IMR-90 (cell line): ENCODE data around the gene OSBPL3. TPM values are rescaled to one million over a fixed set of nuclear protein-coding genes. Genes with fewer than 3 reads are reported as not detected.

Experiments used
- ATAC-seq: fragments of 200-7000 bp; cut with Tn5 transposase; 2 replicates; pipeline ENCODE4 v1.9.1; 2020; ENCODE audit warnings: low read depth, mild to moderate bottlenecking, moderate library complexity
- BruUV-seq: library from RNA; stranded (reverse); fragments of 400-500 nt; replicated peaks from 2 replicates; lab custom pipeline; 2021; lab: Mats Ljungman, UMichigan
- CTCF ChIA-PET: fragments of 300-600 bp; formaldehyde crosslinking; extraction: SDS; loops from one replicate; lab custom pipeline; 2021; ENCODE audit warnings: antibody characterized with exemption; lab: Yijun Ruan, JAX
- POLR2A ChIA-PET: fragments of 300-600 bp; sonication (Branson Sonifier 250); formaldehyde crosslinking; loops from one replicate; lab custom pipeline; 2022; ENCODE audit warnings: antibody characterized with exemption; ENCODE audit not compliant: unreplicated experiment; lab: Charles Lee
- DNase-seq: peaks from one replicate; pipeline ENCODE4 v3.0.0; 2013
- H2AFZ ChIP-seq: replicated peaks from 2 replicates; pipeline ENCODE3; 2013; ENCODE audit warnings: low read length, mild to moderate bottlenecking; ENCODE audit not compliant: poor library complexity
- H2AK5ac ChIP-seq: 2 replicates; pipeline ENCODE4 v1.6.1; 2013; ENCODE audit warnings: low read depth, low read length, inconsistent platforms
- H2AK9ac ChIP-seq: replicated peaks from 2 replicates; pipeline ENCODE3; 2013; ENCODE audit warnings: mild to moderate bottlenecking, low read depth, low read length, moderate library complexity; ENCODE audit not compliant: poor library complexity
- H2BK120ac ChIP-seq: 2 replicates; pipeline ENCODE4 v1.6.1; 2013; ENCODE audit warnings: low read depth, low read length, inconsistent platforms
- H2BK15ac ChIP-seq: 3 replicates; pipeline ENCODE4 v1.6.1; 2013; ENCODE audit warnings: low read depth, low read length, inconsistent platforms
- H2BK20ac ChIP-seq: 2 replicates; pipeline ENCODE4 v1.6.1; 2013; ENCODE audit warnings: low read depth, mild to moderate bottlenecking, inconsistent platforms, low read length, moderate library complexity
- H2BK5ac ChIP-seq: 2 replicates; pipeline ENCODE4 v1.6.1; 2013; ENCODE audit warnings: mild to moderate bottlenecking, low read depth, low read length, inconsistent platforms; ENCODE audit not compliant: poor library complexity, severe bottlenecking
- H3K14ac ChIP-seq: replicated peaks from 2 replicates; pipeline ENCODE4 v1.6.1; 2013; ENCODE audit warnings: low read depth, low read length, inconsistent platforms
- H3K18ac ChIP-seq: 2 replicates; pipeline ENCODE4 v1.6.1; 2013; ENCODE audit warnings: low read depth, low read length, control low read depth
- H3K23ac ChIP-seq: 2 replicates; pipeline ENCODE4 v1.6.1; 2013; ENCODE audit warnings: low read depth, low read length, inconsistent platforms
- H3K27ac ChIP-seq: 2 replicates; pipeline ENCODE4 v1.5.1; 2013; ENCODE audit warnings: mild to moderate bottlenecking, control low read depth, low read length; ENCODE audit not compliant: insufficient read depth
- H3K27me3 ChIP-seq: 2 replicates; pipeline ENCODE4 v1.6.1; 2013; ENCODE audit warnings: low read length; ENCODE audit not compliant: control insufficient read depth, insufficient read depth
- H3K36me3 ChIP-seq: 2 replicates; pipeline ENCODE4 v1.6.1; 2013; ENCODE audit warnings: low read length, mixed read lengths; ENCODE audit not compliant: control insufficient read depth, insufficient read depth
- H3K4ac ChIP-seq: 2 replicates; pipeline ENCODE4 v1.6.1; 2013; ENCODE audit warnings: low read depth, low read length, inconsistent platforms
- H3K4me1 ChIP-seq: 2 replicates; pipeline ENCODE4 v1.6.1; 2013; ENCODE audit warnings: low read length, mixed read lengths; ENCODE audit not compliant: control insufficient read depth, insufficient read depth
- H3K4me2 ChIP-seq: 2 replicates; pipeline ENCODE4 v1.6.1; 2013; ENCODE audit warnings: low read depth, mild to moderate bottlenecking, control low read depth, low read length, moderate library complexity
- H3K4me3 ChIP-seq: 2 replicates; pipeline ENCODE4 v1.5.1; 2013; ENCODE audit warnings: low read depth, mild to moderate bottlenecking, control low read depth, low read length, moderate library complexity; ENCODE audit not compliant: insufficient read depth
- H3K56ac ChIP-seq: 2 replicates; pipeline ENCODE4 v1.6.1; 2013; ENCODE audit warnings: low read length, inconsistent platforms; ENCODE audit not compliant: insufficient read depth; ENCODE audit errors: extremely low read depth
- H3K79me1 ChIP-seq, 2 experiments: 2 replicates each; pipeline ENCODE4 v1.6.1; 2013; ENCODE audit warnings: low read length in 2 of 2, inconsistent platforms in 1 of 2, low read depth in 1 of 2
- H3K9ac ChIP-seq: 2 replicates; pipeline ENCODE4 v1.6.1; 2013; ENCODE audit warnings: low read depth, low read length, control low read depth
- H3K9me1 ChIP-seq: 2 replicates; pipeline ENCODE4 v1.6.1; 2013; ENCODE audit warnings: low read length, inconsistent platforms; ENCODE audit not compliant: insufficient read depth
- H3K9me3 ChIP-seq: 2 replicates; pipeline ENCODE4 v1.6.1; 2013; ENCODE audit warnings: low read length; ENCODE audit not compliant: control insufficient read depth, insufficient read depth
- H4K20me1 ChIP-seq: 2 replicates; pipeline ENCODE4 v1.6.1; 2013; ENCODE audit warnings: low read length, inconsistent platforms; ENCODE audit not compliant: insufficient read depth
- H4K5ac ChIP-seq: 2 replicates; pipeline ENCODE4 v1.6.1; 2013; ENCODE audit warnings: mild to moderate bottlenecking, low read depth, low read length, control low read depth
- H4K8ac ChIP-seq, 2 experiments: 2 replicates each; pipeline ENCODE4 v1.6.1; 2013; ENCODE audit warnings: low read depth in 2 of 2, low read length in 2 of 2, control low read depth in 1 of 2, inconsistent platforms in 1 of 2
- H4K91ac ChIP-seq: 2 replicates; pipeline ENCODE4 v1.6.1; 2013; ENCODE audit warnings: low read depth, low read length, inconsistent platforms; ENCODE audit not compliant: insufficient read depth
- MAZ ChIP-seq: IDR thresholded peaks from 2 replicates; pipeline ENCODE4 v1.6.1; 2012; ENCODE audit warnings: low read depth, mild to moderate bottlenecking, low read length, improper control_type of control experiment, moderate library complexity, borderline replicate concordance
- RFX5 ChIP-seq: IDR thresholded peaks from 2 replicates; pipeline ENCODE4 v1.8.0; 2012; ENCODE audit warnings: low read depth, mild to moderate bottlenecking, low read length, moderate library complexity
- WGBS, 2 experiments: methylation state at CpG; one replicate each; pipeline versions ENCODE4 v1.1.5 to v1.1.7; 2013; ENCODE audit warnings: missing lambda C conversion rate in 2 of 2; ENCODE audit not compliant: insufficient read length in 1 of 2; ENCODE audit errors: extremely low coverage in 2 of 2; 5-methylcytosine and 5-hydroxymethylcytosine counted together
- dilution Hi-C: fragments of 300-500 bp; cut with HindIII; formaldehyde crosslinking; loops from one replicate; pipeline ENCODE4 v1.14.3; 2018; ENCODE audit warnings: low sequenced_read_pairs; ENCODE audit not compliant: unreplicated experiment
- in situ Hi-C: fragments of 300-500 bp; cut with MboI; formaldehyde crosslinking; loops from 3 replicates; pipeline ENCODE4 v1.14.3; 2019; ENCODE audit warnings: low sequenced_read_pairs, inconsistent platforms, mixed read lengths
- intact Hi-C: fragments of 100-400 bp; cut with micrococcal nuclease; formaldehyde crosslinking; loops from 2 replicates; pipeline ENCODE4 v1.10.0; 2022
- polyA plus RNA-seq, 3 experiments: library from polyadenylated mRNA; depleted of rRNA; stranded (reverse); fragments of >200 nt; gene quantifications; 2 replicates each; pipeline ENCODE4 v1.2.3, GENCODE V29; 2012; ENCODE audit warnings: low replicate concordance in 1 of 3
- total RNA-seq: library from RNA; depleted of rRNA; stranded (reverse); fragments of >200 nt; gene quantifications from 2 replicates; pipeline ENCODE4 v1.2.3, GENCODE V29; 2012

Gene OSBPL3
- total and polyA plus RNA-seq, 2 of the 4 experiments (the other 2 are of a cell fraction), result 18.0 to 29.9 TPM

GRCh38 chr7:24769851-24770250, 210.1 kb downstream of the OSBPL3 start:
- no peak overlapping the region for H3K4me2 ChIP-seq
- H2BK120ac ChIP-seq, result no peak overlapping the region
- no peaks in the 10 kb centered on the region for H3K79me1 ChIP-seq
- H4K91ac ChIP-seq, result no peak overlapping the region
- H2BK20ac ChIP-seq, result no peak overlapping the region
- 0 out of 2 replicates have a peak overlapping the region, but pooled peaks have one; percentile 25 for H3K14ac ChIP-seq
- no peak overlapping the region for H2AFZ ChIP-seq
- dilution Hi-C loops, result no loop called here
- H3K36me3 ChIP-seq, result no peaks in the 10 kb centered on the region
- no peak overlapping the region for H3K4ac ChIP-seq
- TF ChIP-seq MAZ (no peak), RFX5 (no peak)
- no peak overlapping the region for H3K18ac ChIP-seq
- no peaks in the 10 kb centered on the region for H3K9me3 ChIP-seq
- no peak overlapping the region for H2AK5ac ChIP-seq
- H2BK15ac ChIP-seq, result no peak overlapping the region
- DNase-seq (no peak), ATAC-seq (no peak)
- no CpG with 5 or more reads among the region's 2 CpGs for WGBS, 2 experiments
- H3K4me1 ChIP-seq, result 0 out of 2 replicates have a peak, but pooled peaks cover 2% of the 10 kb centered on the region
- no peak overlapping the region for H3K4me3 ChIP-seq
- no peak overlapping the region for H2BK5ac ChIP-seq
- no peak overlapping the region for H3K23ac ChIP-seq
- no peak overlapping the region for H4K5ac ChIP-seq
- H4K20me1 ChIP-seq, result no peaks in the 10 kb centered on the region
- ChIA-PET POLR2A (no interaction called here), CTCF (no interaction called here)
- in situ Hi-C loops, result no loop called here
- H4K8ac ChIP-seq, result no peak overlapping the region
- H3K56ac ChIP-seq, result no peak overlapping the region
- no peak overlapping the region for H3K27ac ChIP-seq
- H3K9me1 ChIP-seq, result no peaks in the 10 kb centered on the region
- intact Hi-C loops, result no loop called here
- no peak overlapping the region for H2AK9ac ChIP-seq
- no peaks in the 10 kb centered on the region; the same call in 1 of the 2 replicates for H3K27me3 ChIP-seq
- no TSS peak for BruUV-seq
- H3K9ac ChIP-seq, result no peak overlapping the region
